NCI-H1105 (cell line): ENCODE measurements around the gene NR2C2.
"Not testable (repeated sequence)": the region's sequence is repeated elsewhere in the genome, so short reads cannot be mapped to it uniquely, and the experiment has no call there.

Experiments
- DNase-seq: peaks from one replicate; lab custom pipeline; 2025; lab: John Stamatoyannopoulos, UW

The NR2C2 gene

GRCh38 chr3:14959359-14959943, 12.1 kb downstream of the NR2C2 start:
- DNase-seq, result no peak

DNA sequence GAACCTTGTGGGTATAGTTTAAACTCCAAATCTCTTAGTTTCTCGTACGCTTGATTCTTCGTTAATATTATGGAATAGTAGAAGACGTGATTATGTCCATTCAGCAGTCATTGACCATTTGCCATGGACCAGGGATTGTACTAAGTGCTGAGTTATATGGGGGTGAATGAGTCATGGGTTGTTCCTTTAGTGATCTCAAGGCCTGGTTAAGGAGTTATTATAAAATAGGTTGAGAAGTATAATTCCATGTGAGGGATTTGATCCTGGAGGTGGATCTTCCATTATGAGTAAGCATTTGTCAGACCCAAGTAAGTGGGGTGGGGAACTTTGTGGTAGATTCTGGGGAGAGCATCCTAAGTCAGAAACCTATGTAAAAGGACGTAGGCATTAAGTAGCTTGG, 15.4 kb downstream of the NR2C2 start:
- no peak for DNase-seq

GRCh38 chr3:14967285-14967684, 19.9 kb downstream of the NR2C2 start:
- no peak for DNase-seq

DNA sequence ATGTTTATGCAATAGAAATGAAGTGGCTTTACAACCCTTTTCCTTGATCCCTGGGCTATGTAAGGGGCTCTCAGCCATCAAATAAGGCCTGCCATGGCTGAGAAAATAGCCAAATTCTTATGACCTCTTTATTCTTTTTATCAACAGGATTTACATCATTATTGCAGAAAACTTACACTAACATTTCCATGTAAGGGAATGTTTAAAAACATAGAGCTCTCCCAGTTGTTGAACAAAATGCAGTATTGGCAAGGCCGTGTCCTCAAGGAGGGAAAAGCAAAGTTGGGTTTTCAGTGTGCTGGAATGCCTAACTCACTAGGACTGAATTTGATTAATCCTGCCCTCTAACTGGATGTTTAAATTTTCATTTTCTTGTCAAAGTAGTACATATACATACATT, 22.3 kb downstream of the NR2C2 start:
- DNase-seq, result no peak

- no peak for DNase-seq
Observed at GRCh38 chr3:14976317-14976716, 28.9 kb downstream of the NR2C2 start.

GRCh38 chr3:14980689-14981088, 33.3 kb downstream of the NR2C2 start:
- DNase-seq, result no peak

GRCh38 chr3:14984581-14985113, 37.3 kb downstream of the NR2C2 start:
- no peak for DNase-seq

DNA sequence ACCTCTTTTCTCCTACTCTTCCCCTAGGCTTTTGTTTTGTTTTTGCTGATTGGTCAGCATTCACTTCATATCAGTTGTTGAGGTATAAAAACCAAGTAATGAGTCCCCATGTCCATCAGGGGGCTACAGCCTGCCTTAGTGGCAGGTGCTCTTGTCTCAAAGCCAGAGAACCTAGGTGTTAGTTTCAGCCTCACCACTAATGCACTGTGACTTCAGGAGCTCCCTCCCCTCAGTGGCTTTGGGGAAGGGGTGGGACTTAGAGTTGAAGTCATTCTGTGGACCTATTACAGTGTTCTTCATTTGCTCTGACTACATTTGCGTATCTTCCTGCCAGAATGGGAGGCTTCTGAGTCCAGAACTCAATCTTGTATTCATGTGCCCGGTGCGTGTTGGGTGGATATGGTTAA, 41.6 kb downstream of the NR2C2 start:
- no peak for DNase-seq

DNA sequence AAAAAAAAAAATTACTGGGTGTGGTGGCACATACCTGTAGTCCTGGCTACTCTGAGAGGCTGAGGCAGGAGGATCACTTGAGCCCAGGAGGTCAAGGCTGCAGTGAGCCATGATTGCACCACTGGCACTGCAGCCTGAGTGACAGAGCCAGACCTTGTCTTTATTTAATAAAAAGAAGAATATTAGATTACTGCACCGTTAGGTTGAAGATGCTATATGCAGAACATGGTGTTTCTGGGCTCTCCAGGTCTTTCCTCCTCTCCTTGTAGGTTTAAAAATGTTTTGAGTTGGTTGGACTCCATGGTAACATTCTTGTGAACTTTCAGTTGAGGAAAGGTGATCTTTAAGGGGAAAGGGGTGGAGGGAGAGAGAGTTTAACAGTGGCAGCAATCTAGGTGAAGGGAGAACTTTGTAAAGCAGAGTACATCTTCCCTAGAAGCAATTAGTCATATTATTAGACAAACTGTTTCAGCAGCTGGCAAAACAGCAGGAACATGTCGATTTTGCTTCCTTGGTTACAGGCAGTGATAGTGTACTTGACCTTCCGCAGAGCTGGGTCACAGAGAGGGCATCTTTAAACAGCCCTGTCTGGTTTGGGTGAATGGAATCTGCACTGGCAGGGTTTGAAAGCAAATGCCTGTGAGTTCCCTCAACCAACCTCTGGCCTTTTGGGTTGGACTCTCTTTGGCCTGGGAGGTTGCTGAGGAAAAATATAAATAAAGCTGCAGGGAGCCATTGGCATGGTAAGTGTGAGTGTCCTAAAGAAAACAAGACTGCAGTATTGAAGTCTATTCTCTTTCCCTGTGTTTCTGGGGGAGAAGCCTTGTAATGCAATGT, 42.8 kb downstream of the NR2C2 start:
- no peak for DNase-seq

- DNase-seq, result no peak
Observed at GRCh38 chr3:14990780-14991148, 43.4 kb downstream of the NR2C2 start.

GRCh38 chr3:14991151-14991742, 43.9 kb downstream of the NR2C2 start:
- DNase-seq, result no peak

GRCh38 chr3:14991818-14992612, 44.6 kb downstream of the NR2C2 start:
- no peak for DNase-seq

GRCh38 chr3:14997941-14998340, 50.6 kb downstream of the NR2C2 start:
- no peak for DNase-seq

DNA sequence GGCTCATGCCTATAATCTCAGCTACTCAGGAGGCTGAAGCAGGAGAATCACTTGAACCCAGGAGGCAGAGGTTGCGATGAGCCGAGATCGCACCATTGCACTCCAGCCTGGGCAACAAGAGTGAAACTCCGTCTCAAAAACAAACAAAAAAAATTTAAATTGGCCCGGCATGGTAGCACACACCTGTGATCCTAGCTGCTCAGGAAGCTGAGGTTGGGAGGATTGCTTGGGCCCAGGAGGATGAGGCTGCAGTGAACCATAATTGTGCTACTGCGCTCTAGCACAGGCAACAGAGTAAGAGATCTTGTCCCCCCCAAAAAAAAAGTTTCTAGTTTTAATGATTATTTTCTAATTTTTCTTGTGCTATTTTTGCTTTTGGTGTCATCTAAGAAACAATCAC, 51.8 kb downstream of the NR2C2 start:
- not testable (repeated sequence) for DNase-seq

GRCh38 chr3:15007681-15008141, 60.3 kb downstream of the NR2C2 start:
- DNase-seq, result no peak

GRCh38 chr3:15009167-15009566, 61.8 kb downstream of the NR2C2 start:
- no peak for DNase-seq

DNA sequence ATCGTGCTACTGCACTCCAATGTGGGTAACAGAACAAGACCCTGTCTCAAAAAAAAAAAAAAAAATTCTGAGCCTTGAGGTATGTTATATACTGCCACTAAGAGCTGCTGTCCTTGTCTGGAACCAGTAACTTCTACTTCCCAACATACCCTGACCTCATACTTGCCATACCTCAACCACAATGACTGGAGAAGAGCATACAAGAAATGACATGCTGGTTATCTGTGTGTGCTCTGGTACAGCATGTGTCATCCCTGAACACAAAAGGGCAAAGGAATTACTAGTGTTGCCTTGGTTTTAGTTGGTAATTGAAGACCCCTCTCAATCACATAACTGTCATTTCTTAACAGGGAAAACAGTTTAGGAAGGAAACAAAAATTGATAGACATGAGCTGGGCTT, 63.3 kb downstream of the NR2C2 start:
- DNase-seq, result no peak

DNA sequence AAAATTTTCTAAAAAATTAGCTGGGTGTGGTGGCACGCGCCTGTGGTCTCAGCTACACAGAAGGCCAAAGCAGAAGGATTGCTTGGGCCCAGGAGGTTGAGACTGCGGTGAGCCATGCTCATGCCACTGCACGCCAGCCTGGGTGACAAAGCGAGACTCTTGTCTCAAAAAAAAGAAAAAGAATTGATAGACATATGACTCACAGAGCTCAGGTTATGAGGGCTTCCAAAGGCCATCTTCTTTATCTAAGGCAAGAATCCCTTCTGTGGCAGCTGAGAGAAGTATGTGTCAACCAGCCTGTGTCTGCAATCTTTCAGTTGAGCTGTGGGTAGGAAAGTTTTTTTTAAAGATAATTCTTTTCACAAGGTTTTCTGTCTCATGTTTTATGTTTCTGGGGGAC, 63.8 kb downstream of the NR2C2 start:
- DNase-seq, result no peak

DNA sequence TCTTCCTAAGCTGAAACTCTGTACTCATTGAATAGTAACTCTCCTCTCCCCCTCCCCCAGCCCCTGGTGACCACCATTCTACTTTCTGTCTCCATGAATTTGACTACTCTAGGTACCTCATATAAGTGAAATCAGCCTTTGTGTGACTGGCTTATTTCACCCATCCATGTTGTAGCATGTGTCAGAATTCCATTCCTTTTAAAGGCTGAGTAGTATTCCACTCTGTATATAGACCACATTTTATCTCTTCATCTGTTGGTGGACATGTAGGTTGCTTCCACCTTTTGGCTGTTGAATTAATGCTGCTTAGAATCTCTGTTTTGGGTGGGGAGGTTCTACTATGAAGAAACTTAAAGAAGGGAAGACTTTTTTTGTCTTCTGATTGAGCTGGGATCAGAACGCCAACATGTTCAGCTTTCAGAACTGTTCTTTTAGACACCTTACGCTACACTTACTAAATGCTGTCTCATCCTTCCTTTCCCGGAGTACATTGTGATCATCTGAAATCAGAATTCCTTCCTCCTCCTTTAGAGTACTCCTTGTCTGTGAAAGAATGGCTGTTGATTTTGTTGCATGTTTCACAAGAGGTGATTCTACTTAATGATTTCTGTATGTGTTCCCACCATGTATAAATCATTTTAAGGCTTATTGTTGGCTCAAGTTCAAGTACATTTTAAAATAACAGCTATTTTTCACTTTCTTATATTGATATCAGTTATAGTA, 67.4 kb downstream of the NR2C2 start:
- no peak for DNase-seq

- no peak for DNase-seq
Observed at GRCh38 chr3:15015456-15015855, 68.1 kb downstream of the NR2C2 start.

DNA sequence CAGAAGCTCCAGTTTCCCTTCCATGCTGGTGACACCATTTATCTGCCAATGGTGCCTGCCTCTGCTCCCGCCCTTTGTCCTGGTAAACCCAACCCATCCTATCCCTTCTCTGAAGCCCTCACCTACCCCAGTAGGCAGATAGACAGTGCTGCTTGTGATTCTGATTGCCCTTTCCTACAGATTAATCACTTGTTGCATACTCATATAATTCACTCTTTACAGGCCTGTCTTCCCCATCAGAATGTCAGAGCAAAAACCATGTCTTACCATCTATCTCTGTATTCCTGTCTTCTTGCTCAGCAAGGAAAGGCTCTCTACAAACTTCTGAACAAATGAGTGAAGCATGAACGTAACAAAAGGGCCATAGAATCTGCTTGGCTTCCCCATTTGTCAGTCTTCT, 69.8 kb downstream of the NR2C2 start:
- no peak for DNase-seq

- DNase-seq, result no peak
Observed at GRCh38 chr3:15023249-15023648, 75.9 kb downstream of the NR2C2 start.
